ENCODE results near the gene ZNF664. TPM values are rescaled to one million over a fixed set of nuclear protein-coding genes. Genes with fewer than 3 reads are reported as not detected.

Gene ZNF664
- polyA plus RNA-seq, 3 donors: 1.5 to 20.9 (median 2.7) TPM

- WGBS (ENCODE audit: insufficient coverage): 97% methylated on average over 4 of the region's 5 CpGs
These were observed 10.5 kb upstream of the ZNF664 start for GRCh38 chr12:123962513-123962912.

GRCh38 chr12:123963821-123964220, 9.2 kb upstream of the ZNF664 start:
- H3K79me2 ChIP-seq (ENCODE audit: insufficient read depth, low read length): no peaks in the 10 kb centered on the region
- Mint-ChIP-seq H3K36me3 (peaks cover 0 to 3% of the 10 kb centered on the region in 2 donors), H3K4me3 (no peak overlapping the region), H3K27me3 (ENCODE audit: low read depth in 3 of 3) (no peaks in the 10 kb centered on the region), H3K9me3 (no peaks in the 10 kb centered on the region), H3K27ac (no peak overlapping the region), H3K4me1 (no peaks in the 10 kb centered on the region)
- no CpG with 5 or more reads among the region's 4 CpGs for WGBS (ENCODE audit: insufficient coverage)
- no peaks in the 10 kb centered on the region for H3K36me3 ChIP-seq (replicated peaks in 1 of 2; ENCODE audit: control insufficient read depth in 1 of 2, insufficient read depth in 2 of 2, low read length in 2 of 2)
- no peak overlapping the region for H3K27ac ChIP-seq (ENCODE audit: low read depth in 1 of 2, low read length in 2 of 2)
- no peak overlapping the region for H3K9ac ChIP-seq (ENCODE audit: insufficient read depth, low read length, poor library complexity, severe bottlenecking)
- no peaks in the 10 kb centered on the region for H3K4me1 ChIP-seq (ENCODE audit: control insufficient read depth in 1 of 2, insufficient read depth in 2 of 2, low read length in 2 of 2)
- H3K9me3 ChIP-seq (replicated peaks in 1 of 2; ENCODE audit: control insufficient read depth in 1 of 2, insufficient read depth in 1 of 2, low read length in 2 of 2): no peaks in the 10 kb centered on the region
- intact Hi-C loops (cut with micrococcal nuclease): no loop called here
- no peaks in the 10 kb centered on the region for H3K27me3 ChIP-seq (ENCODE audit: control insufficient read depth in 2 of 2, insufficient read depth in 2 of 2, low read length in 2 of 2)
- H3K4me3 ChIP-seq (replicated peaks in 1 of 3; ENCODE audit: low read depth in 2 of 3, low read length in 3 of 3): no peak overlapping the region
- DNase-seq: no peak
- no peaks in the 10 kb centered on the region for H4K20me1 ChIP-seq (ENCODE audit: insufficient read depth, low read length)
- no peak overlapping the region for H2AFZ ChIP-seq (ENCODE audit: insufficient read depth, low read depth, low read length, poor library complexity, severe bottlenecking)
- TF ChIP-seq CTCF (IDR thresholded peaks at IDR 0.05): no peak
- no peak overlapping the region for H3K4me2 ChIP-seq (replicated peaks; ENCODE audit: extremely low read depth, low read length, poor library complexity, severe bottlenecking)

More at GRCh38 chr12:123962513-123962912, 10.5 kb upstream of the ZNF664 start:
- TF ChIP-seq CTCF (IDR thresholded peaks at IDR 0.05): no peak
- H3K9me3 ChIP-seq (replicated peaks in 1 of 2; ENCODE audit: control insufficient read depth in 1 of 2, insufficient read depth in 1 of 2, low read length in 2 of 2): no peaks in the 10 kb centered on the region
- H3K4me3 ChIP-seq (replicated peaks in 1 of 3; ENCODE audit: low read depth in 2 of 3, low read length in 3 of 3): no peak overlapping the region
- no peaks in the 10 kb centered on the region for H3K79me2 ChIP-seq (ENCODE audit: insufficient read depth, low read length)
- DNase-seq: no peak
- Mint-ChIP-seq H3K36me3 (peaks cover 0 to 3% of the 10 kb centered on the region in 2 donors), H3K9me3 (no peaks in the 10 kb centered on the region), H3K4me3 (no peak overlapping the region), H3K27ac (no peak overlapping the region), H3K27me3 (ENCODE audit: low read depth in 3 of 3) (no peaks in the 10 kb centered on the region), H3K4me1 (no peaks in the 10 kb centered on the region)
- no peaks in the 10 kb centered on the region for H3K36me3 ChIP-seq (replicated peaks in 1 of 2; ENCODE audit: control insufficient read depth in 1 of 2, insufficient read depth in 2 of 2, low read length in 2 of 2)
- H3K4me1 ChIP-seq (ENCODE audit: control insufficient read depth in 1 of 2, insufficient read depth in 2 of 2, low read length in 2 of 2): no peaks in the 10 kb centered on the region
- intact Hi-C loops (cut with micrococcal nuclease): no loop called here
- no peak overlapping the region for H3K9ac ChIP-seq (ENCODE audit: insufficient read depth, low read length, poor library complexity, severe bottlenecking)
- H3K27me3 ChIP-seq (ENCODE audit: control insufficient read depth in 2 of 2, insufficient read depth in 2 of 2, low read length in 2 of 2): no peaks in the 10 kb centered on the region
- H2AFZ ChIP-seq (ENCODE audit: insufficient read depth, low read depth, low read length, poor library complexity, severe bottlenecking): no peak overlapping the region
- H4K20me1 ChIP-seq (ENCODE audit: insufficient read depth, low read length): no peaks in the 10 kb centered on the region
- no peak overlapping the region for H3K27ac ChIP-seq (ENCODE audit: low read depth in 1 of 2, low read length in 2 of 2)
- no peak overlapping the region for H3K4me2 ChIP-seq (replicated peaks; ENCODE audit: extremely low read depth, low read length, poor library complexity, severe bottlenecking)
